Activated gamma-delta T cell treated with anti-CD3 and anti-CD28 coated beads, Interleukin-2, amount 50 U/mL, for 16 hours (primary cell): ENCODE measurements around the gene HNRNPU.

Experiments
- DNase-seq: peaks from one replicate; pipeline ENCODE4 v3.0.0-alpha.2; 2020; ENCODE audit warnings: low read depth

The HNRNPU gene

GRCh38 chr1:244862699-244863490, 1.4 kb downstream of the HNRNPU start:
- peak; percentile 94 for DNase-seq

- DNase-seq: no peak
These were observed 2.0 kb downstream of the HNRNPU start for GRCh38 chr1:244862354-244862698.

- DNase-seq: no peak
These were observed 2.7 kb downstream of the HNRNPU start for GRCh38 chr1:244861683-244862082.

DNA sequence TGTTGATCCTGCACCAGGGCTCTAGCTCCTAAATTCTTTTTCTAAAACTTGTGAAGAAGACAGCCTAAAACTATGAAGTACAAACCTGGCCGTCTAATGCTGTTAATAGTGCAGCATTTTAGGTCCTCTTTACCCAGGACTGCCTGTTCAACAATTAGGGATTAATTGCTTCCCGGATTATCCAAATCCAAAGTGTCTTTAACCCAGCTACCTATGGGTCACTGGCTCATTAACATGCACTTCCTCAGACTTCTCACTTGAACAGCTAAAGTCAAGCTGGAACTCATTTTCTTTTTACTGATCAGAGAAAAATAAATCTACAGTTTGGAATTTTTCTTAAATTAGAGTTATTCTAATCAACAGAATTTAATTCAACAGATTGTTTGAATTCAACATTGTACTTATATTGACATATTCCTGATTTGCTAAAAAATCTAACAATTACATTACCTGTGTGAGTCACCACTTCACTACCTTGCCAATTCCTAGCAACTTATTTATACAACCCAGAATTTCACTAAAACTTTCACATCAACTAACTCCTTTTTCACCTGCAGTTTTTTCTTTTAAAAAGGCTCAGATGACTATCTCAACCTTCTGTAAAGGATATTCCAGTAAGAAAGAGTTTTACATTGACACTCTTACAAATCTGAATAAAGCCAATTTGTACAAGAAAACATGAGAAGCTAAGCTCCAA, 3.3 kb downstream of the HNRNPU start:
- DNase-seq: no peak

DNA sequence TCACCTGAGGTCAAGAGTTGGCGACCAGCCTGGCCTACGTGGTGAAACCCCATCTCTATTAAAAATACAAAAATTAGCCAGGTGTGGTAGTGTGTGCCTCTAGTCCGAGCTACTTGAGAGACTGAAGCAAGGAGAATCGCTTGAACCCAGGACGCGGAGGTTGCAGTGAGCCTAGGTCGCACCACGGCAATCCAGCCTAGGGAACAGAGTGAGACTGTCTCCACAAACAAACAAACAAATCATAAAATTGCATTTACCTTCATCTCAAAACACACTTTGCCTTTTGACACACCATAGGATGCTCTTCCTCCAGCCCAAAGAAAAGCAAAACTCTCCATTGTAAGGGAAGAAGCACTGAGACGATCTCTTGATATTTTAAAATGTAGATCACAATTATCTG, 4.3 kb downstream of the HNRNPU start:
- DNase-seq: no peak

- DNase-seq: no peak
These were observed 6.0 kb downstream of the HNRNPU start for GRCh38 chr1:244858357-244858756.

DNA sequence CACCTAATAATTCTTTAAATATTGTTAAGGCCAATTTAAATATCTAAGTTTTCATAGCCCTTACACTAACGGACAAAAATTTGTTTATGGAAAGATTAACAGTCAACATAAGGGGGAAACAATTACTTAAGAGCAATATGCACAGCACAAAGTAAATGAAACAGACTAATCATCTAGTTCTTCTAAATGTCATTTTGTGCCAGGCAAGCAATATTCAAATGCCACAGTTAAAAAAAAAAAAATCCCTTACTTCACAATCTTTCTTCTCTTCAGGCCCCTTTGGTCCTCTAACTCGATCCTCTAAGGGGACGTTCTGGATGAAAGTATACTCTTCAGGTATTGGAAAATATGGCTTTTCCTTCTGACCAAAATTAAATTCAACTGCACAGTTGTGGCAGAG, 6.6 kb downstream of the HNRNPU start:
- DNase-seq: no peak

DNA sequence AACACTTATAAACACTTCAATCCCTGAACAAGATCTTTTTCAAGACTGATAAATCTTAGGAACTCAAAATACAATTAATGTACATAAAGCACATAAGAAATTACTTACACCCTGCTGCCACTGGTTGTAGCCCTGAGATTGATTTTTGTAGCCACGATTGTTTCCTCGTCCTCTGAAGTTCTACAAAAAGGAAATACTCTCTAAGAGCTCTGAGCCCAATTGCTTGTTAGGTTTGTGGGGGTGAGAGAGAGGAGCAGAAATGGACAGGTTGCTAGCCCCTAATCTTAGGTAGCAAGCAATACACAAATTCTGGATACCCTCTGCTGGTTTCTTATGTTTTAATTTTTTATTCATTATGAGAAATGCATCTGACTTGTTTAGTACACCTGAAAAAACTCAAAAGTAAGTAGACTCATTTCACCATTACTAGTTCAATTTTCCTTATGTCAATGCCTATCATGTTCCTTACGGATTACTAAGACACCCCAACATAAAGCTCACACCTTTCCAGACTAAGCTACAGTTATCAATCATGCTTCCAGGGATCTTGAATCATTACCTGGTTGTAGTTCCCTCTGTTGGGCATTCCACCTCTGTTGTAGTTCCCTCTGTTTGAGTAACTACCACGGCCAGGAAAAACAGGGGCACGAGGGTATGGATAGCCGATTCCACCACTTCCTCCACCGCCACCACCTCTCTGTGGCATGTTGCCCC, 9.3 kb downstream of the HNRNPU start:
- DNase-seq: no peak

- no peak for DNase-seq
These were observed 10.2 kb downstream of the HNRNPU start for GRCh38 chr1:244854166-244854565.

DNA sequence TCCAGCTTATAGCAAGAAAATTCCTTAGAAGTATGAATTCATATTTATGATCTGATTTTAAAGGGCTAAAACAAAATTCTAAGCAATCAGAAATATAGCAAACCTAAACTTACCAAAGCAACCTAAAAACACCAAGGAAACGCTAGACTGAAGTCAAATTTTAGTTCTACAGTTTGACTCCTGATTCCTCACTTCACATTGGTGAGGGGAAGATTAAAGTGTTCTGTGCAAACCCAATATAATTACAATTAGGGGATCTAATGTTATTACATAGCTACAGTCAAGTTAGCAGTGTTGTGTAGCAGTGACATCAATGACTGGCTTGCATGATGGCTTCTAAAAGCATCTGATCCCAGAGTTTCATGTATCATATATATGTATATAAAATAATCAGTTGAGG, 11.6 kb downstream of the HNRNPU start:
- no peak for DNase-seq

DNA sequence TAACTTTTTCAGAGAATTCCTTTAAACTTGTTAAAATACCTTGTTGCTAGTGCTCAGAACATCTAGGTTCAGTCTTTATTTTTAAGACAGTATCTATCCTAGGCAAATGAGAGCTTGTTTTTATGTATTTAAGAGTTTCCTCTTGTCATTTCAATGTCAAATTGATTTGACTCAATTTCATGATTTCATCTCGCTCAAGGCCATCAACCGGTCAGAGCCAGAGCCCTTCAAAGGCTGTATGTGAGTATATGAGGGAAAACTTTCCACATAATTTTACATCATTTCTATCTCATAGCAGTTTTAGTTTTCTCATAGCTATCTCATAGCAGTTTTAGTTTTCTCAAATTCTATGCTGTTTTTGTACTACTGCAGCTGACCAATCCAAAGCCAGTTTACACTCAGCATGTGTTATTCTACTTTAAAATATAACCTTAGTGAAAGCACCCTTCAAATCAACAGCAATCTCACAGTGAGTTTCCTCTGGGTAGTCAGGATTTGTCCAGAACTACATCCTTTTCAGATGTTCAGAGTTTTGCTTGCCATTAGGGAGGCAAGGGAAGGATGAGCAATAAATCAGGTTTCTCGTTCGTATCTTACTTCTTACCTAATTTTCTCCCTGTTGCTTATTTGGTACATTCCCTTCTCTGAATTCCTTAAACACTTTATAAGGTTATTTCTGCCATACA, 12.7 kb downstream of the HNRNPU start:
- no peak for DNase-seq

DNA sequence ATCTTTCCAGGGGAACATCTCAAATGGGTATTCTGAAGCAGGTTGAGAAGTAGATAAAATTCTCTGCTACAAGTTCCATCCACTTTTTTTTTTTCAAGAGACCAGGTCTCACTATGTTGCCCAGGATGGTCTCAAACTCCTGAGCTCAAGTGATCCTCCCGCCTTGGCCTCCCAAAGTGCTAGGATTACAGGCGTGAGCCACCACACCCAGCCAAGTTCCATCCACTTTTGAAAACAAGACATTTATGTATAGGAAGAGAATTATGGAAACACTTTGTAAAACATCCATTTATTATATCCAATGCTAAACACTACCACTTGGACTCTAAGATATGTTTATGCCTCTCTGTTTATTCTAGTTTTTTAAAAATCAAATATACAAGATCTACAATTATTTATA, 13.4 kb downstream of the HNRNPU start:
- DNase-seq: no peak

GRCh38 chr1:244850099-244850852, 14.1 kb downstream of the HNRNPU start:
- no peak for DNase-seq

- DNase-seq: no peak
These were observed 15.0 kb downstream of the HNRNPU start for GRCh38 chr1:244849189-244849866.

- no peak for DNase-seq
These were observed 17.7 kb downstream of the HNRNPU start for GRCh38 chr1:244846653-244847052.

- no peak for DNase-seq
These were observed 19.9 kb downstream of the HNRNPU start for GRCh38 chr1:244844155-244845121.

GRCh38 chr1:244843148-244843978, 21.0 kb downstream of the HNRNPU start:
- DNase-seq: no peak

DNA sequence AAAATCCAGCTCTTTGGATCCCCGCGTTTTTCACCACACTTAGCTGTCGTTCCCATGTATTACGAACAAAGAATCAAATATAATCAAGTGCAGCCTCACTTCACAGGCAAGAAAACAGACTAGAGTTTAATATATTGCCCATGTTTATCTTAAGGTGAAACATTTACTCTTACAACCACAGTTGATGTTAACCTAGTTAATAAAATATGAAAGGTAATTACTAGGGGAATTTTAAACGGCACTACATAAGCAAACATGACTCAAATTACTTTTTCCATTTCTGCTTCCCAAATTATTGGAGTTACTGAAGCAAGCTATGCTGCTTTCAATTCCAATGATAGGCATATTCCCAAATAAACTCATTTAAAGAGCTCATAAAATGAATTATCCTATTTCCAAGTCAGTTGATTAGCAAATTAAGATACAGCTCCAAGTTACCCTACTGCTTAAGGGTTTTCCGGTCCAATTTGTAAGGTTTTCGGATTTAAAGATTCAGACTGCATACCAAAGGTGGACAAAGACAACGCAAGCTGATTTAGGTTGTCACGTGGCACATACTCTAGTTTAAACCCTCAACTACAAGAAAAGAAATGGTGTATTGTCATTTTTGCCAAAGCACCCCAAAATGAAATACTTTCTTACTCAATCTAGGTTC, 22.9 kb downstream of the HNRNPU start:
- no peak for DNase-seq
